LHCN-M2 (cell line): ENCODE data around the gene LDLRAD1. TPM values are rescaled to one million over a fixed set of nuclear protein-coding genes. Genes with fewer than 3 reads are reported as not detected.

ENCODE experiments used
- total RNA-seq: library from RNA; depleted of rRNA; stranded (reverse); fragments of >200 nt; gene quantifications from 2 replicates; pipeline ENCODE4 v1.2.3, GENCODE V29; 2014; rRNA removed

Gene LDLRAD1
- total RNA-seq, 1 experiment from 2014 or later: not detected

Other genes with a start within 250 kb of the LDLRAD1 start
- gene NDC1, start 179.9 kb downstream of the LDLRAD1 start, total RNA-seq: 39.3 and 42.0 TPM in 2 replicates
- gene YIPF1, start 128.4 kb downstream of the LDLRAD1 start, total RNA-seq: 20.8 and 28.0 TPM in 2 replicates
- not detected in 2 replicates for gene DIO1, start 124.0 kb downstream of the LDLRAD1 start, total RNA-seq
- 43.3 and 46.4 TPM in 2 replicates for gene IFT25, start 72.5 kb downstream of the LDLRAD1 start, total RNA-seq
- gene LRRC42, start 71.8 kb downstream of the LDLRAD1 start, total RNA-seq: 46.6 and 49.3 TPM in 2 replicates
- gene TMEM59, start 35.0 kb upstream of the LDLRAD1 start, total RNA-seq: 247 and 269 TPM in 2 replicates
- 4.6 and 6.3 TPM in 2 replicates for gene TCEANC2, start 35.4 kb upstream of the LDLRAD1 start, total RNA-seq
- gene CDCP2, start 134.8 kb upstream of the LDLRAD1 start, total RNA-seq: not detected in 2 replicates
- gene CYB5RL, start 181.8 kb upstream of the LDLRAD1 start, total RNA-seq: 6.9 and 8.2 TPM in 2 replicates
- gene MRPL37, start 182.0 kb upstream of the LDLRAD1 start, total RNA-seq: 129 and 136 TPM in 2 replicates